Upper lobe of left lung (tissue), 4 donors: ENCODE results near the gene FAM209A.

Source experiments
- POLR2AphosphoS5 ChIP-seq, 2 donors: sonication (generic); formaldehyde crosslinking; IDR thresholded peaks; one replicate each; pipeline ENCODE4 v1.5.1; 2017; ENCODE audit warnings: antibody characterized with exemption in 2 of 2
- TF ChIP-seq, protein P1 (sequence below), 6 experiments: fragments of 450-650 bp in 4 of 6; fragments of 200-600 bp in 2 of 6; sonication (generic) in 2 of 6; IDR thresholded peaks; one replicate each; pipeline ENCODE4 v1.5.1; 2016 to 2019; ENCODE audit warnings: antibody characterized with exemption in 6 of 6

DNA sequence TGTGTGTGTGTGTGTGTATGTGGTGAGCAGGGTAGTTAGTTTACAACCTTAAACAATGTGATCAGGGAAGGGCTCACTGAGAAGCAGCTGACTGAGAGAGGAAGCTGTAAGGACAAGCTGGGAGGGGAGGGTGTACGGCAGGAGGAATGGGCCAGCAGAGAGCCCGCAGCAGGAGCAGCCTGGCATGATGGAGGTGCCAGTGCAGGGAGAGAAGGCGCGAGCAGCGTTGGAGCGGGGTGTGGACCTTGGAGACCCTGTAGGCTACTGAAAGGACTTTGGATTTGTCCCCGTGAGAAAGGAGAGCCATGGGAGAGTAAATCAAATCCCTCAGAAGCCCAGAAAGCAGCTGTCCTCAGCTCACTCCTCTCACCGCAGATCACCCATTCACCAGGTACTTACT lies 27.0 kb downstream of the FAM209A start:
- no peak for TF ChIP-seq POLR2AphosphoS5 (IDR thresholded peaks at IDR 0.05)
- TF ChIP-seq, protein P1, sequence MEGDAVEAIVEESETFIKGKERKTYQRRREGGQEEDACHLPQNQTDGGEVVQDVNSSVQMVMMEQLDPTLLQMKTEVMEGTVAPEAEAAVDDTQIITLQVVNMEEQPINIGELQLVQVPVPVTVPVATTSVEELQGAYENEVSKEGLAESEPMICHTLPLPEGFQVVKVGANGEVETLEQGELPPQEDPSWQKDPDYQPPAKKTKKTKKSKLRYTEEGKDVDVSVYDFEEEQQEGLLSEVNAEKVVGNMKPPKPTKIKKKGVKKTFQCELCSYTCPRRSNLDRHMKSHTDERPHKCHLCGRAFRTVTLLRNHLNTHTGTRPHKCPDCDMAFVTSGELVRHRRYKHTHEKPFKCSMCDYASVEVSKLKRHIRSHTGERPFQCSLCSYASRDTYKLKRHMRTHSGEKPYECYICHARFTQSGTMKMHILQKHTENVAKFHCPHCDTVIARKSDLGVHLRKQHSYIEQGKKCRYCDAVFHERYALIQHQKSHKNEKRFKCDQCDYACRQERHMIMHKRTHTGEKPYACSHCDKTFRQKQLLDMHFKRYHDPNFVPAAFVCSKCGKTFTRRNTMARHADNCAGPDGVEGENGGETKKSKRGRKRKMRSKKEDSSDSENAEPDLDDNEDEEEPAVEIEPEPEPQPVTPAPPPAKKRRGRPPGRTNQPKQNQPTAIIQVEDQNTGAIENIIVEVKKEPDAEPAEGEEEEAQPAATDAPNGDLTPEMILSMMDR (IDR thresholded peaks at IDR 0.05), result no peak
